Retinal pigment epithelial cell (primary cell): ENCODE data around the gene NTN1.

ENCODE experiments used
- DNase-seq: peaks from one replicate; pipeline ENCODE4 v3.0.0-alpha.2; 2010; ENCODE audit warnings: low read depth
- H3K4me3 ChIP-seq: 2 replicates; pipeline ENCODE4 v1.5.1; 2011; ENCODE audit warnings: mild to moderate bottlenecking, low read length, control low read depth, moderate library complexity
- TF ChIP-seq, protein P1 (sequence below): conservative IDR thresholded peaks from 2 replicates; pipeline ENCODE4 v1.5.1; 2011; ENCODE audit warnings: low read depth, low read length, control low read depth, inconsistent platforms

The NTN1 gene

DNA sequence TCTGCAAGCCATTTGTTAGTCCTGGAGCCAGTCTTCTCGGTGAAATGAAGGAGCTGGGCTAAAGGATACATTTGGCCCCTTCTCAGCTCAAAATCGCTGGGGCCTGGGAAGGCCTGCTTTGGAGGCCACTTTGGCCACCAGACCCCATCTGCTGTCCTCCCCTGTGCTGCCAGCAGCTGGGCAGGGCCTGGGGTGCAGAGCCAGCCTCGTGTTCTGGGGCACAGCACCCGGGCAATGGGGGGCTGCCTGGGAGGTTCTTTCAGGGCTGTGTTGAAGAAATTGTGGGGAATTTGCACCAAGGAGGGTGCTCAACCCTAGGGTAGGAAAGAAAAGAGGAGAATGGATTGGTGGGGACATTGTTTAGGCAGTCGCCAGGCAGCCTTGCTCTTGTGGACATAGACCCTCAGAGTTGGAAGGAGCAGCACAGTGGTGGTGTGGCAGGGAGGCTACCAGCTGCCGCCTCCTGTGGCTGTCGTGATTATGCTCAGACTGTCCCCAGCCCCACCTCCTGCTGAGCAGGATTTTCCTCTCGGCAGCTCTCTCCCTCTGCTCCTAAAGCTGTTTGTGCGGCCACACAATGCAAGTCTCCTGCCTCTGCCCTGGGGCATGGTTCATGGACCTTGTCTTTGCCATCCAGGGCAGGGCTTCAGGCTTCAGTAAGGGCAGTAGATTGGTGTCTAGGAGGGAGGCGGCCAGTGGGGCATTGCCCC, 174.8 kb downstream of the NTN1 start:
- TF ChIP-seq, protein P1, sequence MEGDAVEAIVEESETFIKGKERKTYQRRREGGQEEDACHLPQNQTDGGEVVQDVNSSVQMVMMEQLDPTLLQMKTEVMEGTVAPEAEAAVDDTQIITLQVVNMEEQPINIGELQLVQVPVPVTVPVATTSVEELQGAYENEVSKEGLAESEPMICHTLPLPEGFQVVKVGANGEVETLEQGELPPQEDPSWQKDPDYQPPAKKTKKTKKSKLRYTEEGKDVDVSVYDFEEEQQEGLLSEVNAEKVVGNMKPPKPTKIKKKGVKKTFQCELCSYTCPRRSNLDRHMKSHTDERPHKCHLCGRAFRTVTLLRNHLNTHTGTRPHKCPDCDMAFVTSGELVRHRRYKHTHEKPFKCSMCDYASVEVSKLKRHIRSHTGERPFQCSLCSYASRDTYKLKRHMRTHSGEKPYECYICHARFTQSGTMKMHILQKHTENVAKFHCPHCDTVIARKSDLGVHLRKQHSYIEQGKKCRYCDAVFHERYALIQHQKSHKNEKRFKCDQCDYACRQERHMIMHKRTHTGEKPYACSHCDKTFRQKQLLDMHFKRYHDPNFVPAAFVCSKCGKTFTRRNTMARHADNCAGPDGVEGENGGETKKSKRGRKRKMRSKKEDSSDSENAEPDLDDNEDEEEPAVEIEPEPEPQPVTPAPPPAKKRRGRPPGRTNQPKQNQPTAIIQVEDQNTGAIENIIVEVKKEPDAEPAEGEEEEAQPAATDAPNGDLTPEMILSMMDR = no peak
- no peak overlapping the region for H3K4me3 ChIP-seq
- DNase-seq = no peak

DNA sequence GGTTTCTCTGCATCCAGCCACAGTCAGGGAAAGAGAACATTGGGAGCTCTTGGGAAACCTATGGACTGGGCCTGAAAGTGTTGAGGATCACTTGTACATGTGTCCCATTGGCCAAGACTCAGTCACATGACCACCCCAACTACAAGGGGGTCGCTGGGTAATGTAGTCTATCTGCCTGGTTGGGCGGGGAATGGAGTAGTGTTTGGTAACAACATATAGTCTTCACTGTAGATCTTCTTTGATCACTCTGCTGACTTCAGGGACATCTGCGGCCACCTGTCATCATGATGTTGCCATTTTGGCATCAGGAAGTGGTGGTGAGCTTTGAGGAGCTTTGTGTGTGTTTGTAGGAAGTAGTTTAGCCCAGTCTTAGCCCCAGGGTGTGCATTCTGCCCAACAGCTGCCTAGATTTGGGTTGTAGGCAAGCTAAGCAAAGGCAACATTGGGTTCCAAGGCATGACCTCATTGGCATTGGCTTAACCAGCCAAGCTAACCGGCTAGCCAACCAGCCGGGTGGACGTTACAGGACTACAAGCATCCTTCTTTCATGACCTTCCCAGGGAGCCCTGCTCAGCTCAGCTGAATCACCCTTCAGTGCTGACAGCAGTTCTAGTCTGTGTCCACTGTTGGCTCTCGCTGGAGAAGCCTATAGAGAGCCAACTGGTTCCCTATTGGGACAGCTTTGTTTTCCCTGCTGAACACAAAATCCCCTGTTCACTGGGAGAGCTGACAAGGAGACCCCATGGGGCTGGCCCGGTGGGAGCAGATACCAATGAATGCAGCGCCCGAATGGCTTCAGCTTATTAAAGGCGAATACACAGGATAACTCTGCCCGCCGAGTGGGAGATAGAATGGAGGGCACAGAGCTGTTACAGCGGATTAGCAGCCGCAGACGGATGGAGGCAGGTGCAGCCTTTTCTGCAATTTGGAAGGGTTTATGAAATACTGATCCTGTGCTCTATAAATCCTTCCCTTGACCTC, 178.6 kb downstream of the NTN1 start:
- TF ChIP-seq, protein P1 = no peak
- no peak for DNase-seq

DNA sequence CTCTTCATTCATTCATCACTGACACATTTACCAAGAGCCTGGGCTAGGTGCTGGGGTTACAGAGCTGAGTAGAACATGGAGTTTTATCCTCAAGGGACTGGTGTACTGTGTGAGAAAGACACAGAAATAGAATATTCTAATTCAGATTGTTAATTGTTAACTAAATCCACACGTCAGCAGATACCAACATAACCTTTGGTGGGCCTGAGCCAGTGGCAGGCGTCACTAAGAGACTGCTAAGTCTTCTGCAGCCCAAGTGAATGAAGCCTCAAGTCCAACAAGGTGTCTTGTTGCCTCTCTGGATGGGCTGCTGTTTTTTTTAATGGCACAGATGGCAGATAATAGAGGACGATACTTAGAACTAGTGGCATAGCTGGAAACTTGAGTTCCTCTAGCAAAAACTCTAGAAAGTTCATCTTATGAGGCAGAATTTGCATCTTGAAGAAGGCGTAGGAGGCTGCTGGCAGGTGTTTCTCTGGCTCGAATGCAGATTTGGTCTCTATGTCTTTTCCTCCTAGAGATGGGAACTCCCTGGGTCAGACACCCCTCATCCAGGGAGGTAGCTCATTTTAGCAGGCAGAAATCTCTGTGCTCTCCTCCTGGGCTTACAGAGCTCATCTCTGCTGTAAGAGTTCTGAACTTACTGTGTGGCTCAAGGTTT, 179.5 kb downstream of the NTN1 start:
- no peak overlapping the region for H3K4me3 ChIP-seq
- no peak for DNase-seq
- TF ChIP-seq, protein P1 = no peak

More for the DNA sequence above, 178.6 kb downstream of the NTN1 start:
- H3K4me3 ChIP-seq = no peak overlapping the region

DNA sequence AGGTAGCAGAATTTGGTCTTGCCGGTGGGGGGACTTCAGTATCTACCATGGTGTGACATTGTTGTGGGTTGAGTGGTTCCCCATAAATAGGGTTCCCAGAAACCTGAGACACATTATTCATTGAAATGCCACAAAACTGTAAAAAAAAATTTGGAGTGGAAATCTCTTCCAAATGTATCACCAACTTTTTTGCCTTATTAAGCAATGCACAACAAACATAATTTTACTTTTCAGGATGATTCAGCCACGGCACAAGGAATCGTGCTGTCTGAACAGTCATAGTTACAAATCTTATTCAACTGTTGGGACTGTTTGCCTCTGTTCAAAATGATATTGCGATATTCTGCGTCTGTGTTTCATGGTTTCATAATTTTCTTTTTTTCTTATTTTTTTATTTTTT, 181.2 kb downstream of the NTN1 start:
- DNase-seq = no peak
- H3K4me3 ChIP-seq = no peak overlapping the region
- TF ChIP-seq, protein P1 = no peak

DNA sequence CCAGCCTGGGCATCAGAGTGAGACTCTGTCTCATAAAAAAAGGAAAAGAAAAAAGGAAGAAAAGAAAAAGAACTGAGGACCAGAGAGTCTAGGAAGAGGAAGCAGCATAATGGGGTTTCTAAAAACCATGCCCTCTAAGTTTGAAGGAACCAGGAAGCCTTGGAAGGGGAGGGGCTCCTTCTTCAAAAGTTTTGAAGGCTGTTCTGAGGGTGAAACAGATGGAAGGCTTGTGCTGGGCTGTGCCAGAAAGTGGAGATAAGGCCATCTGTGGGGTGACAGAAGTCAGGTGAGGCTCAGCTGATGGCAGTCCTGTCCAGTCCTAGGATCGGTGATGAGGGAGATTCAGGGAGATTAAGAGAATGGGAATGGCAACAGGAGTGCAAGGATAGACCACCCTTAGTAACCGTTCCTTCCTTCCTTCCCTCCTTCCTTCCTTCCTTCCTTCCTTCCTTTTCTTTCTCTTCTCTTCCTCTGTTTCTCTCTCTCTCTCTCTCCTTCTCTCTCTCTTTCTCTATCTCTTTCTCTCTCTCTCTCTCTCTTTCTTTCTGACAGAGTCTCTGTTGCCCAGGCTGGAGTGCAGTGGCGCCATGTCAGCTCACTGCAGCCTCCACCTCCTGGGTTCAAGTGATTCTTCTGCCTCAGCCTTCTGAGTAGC, 182.6 kb downstream of the NTN1 start:
- TF ChIP-seq, protein P1 = no peak
- H3K4me3 ChIP-seq = no peak overlapping the region
- no peak for DNase-seq

DNA sequence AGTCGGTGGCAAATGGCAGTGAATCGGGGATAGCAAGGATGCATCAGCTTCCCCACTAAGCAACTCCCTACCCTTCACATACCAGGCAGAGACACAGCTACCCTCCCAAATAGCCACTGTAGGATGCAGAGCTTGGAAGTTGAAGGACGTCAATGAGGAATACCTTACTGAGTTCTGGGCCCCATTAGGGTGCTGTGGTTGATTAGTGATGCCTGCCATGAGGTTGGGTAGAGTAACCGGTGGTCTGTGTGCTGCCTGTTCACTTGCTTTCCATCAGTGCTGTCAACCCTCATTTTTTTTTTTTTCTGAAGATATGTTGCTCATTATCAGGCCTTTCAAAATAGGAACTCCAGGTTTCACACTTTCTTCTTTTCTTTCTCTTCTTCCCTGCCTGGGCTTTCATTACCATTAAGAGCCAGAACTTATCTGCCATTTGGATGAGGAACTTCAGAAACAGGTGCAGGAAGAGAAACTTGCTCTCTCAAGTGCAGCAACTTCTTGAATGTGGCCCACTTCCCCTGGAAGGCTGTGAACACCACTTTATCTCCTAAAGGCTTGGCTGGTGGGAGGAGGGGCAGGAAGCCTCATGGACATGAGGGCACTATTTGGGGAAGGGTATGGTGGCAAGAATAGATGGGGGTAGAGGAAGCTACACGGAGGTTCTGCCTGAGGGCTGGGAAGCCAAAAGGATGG, 183.5 kb downstream of the NTN1 start:
- TF ChIP-seq, protein P1 = no peak
- no peak for DNase-seq
- no peak overlapping the region for H3K4me3 ChIP-seq
